NCI-H1105 treated with DMSO at 0.1 percent for 48 hours (cell line): ENCODE results near the gene LRRC61.

ENCODE experiments used
- DNase-seq: peaks from one replicate; lab custom pipeline; 2025; lab: John Stamatoyannopoulos, UW

LRRC61 gene

GRCh38 chr7:150357270-150357669 is 34.1 kb downstream of the LRRC61 start:
- peak; percentile 36 for DNase-seq

GRCh38 chr7:150357771-150358427 is 34.7 kb downstream of the LRRC61 start:
- DNase-seq: no peak

- DNase-seq: no peak
Measured at GRCh38 chr7:150358433-150358832, 35.3 kb downstream of the LRRC61 start.

- no peak for DNase-seq
Measured at GRCh38 chr7:150358988-150359621, 36.0 kb downstream of the LRRC61 start.

- DNase-seq: no peak
Measured at GRCh38 chr7:150359622-150360362, 36.6 kb downstream of the LRRC61 start.

- DNase-seq: no peak
Measured at GRCh38 chr7:150360363-150361058, 37.4 kb downstream of the LRRC61 start.

- no peak for DNase-seq
Measured at GRCh38 chr7:150361402-150361801, 38.2 kb downstream of the LRRC61 start.

- DNase-seq: no peak
Measured at GRCh38 chr7:150361807-150362621, 38.9 kb downstream of the LRRC61 start.

GRCh38 chr7:150363370-150363769 is 40.2 kb downstream of the LRRC61 start:
- DNase-seq: no peak

GRCh38 chr7:150363872-150364271 is 40.7 kb downstream of the LRRC61 start:
- no peak for DNase-seq

- no peak for DNase-seq
Measured at GRCh38 chr7:150365194-150365593, 42.0 kb downstream of the LRRC61 start.

- no peak for DNase-seq
Measured at GRCh38 chr7:150365673-150366398, 42.7 kb downstream of the LRRC61 start.

- DNase-seq: peak; percentile 93
Measured at GRCh38 chr7:150367677-150368095, 44.5 kb downstream of the LRRC61 start.

GRCh38 chr7:150368096-150368883 is 45.1 kb downstream of the LRRC61 start, which contains the start of gene REPIN1:
TSS of gene REPIN1 (plus strand) at chr7:150368822. CDS start at chr7:150369712, 890 bp downstream.
- DNase-seq: peak; percentile 82

- peak; percentile 21 for DNase-seq
Measured at GRCh38 chr7:150368884-150369747, 46.0 kb downstream of the LRRC61 start.

GRCh38 chr7:150369748-150370501 is 46.8 kb downstream of the LRRC61 start:
- DNase-seq: no peak

GRCh38 chr7:150370612-150371071 is 47.5 kb downstream of the LRRC61 start:
- no peak for DNase-seq
